Parathyroid adenoma (tissue), 2 donors: ENCODE results near the gene MTHFR.

Source experiments
- H2AFZ ChIP-seq: fragments of 300-600 bp; sonication (generic); one replicate; pipeline ENCODE4 v1.7.0; 2017; ENCODE audit warnings: antibody characterized with exemption, mild to moderate bottlenecking
- H3K27ac ChIP-seq: fragments of 300-600 bp; sonication (generic); one replicate; pipeline ENCODE4 v1.7.0; 2017
- H3K27me3 ChIP-seq: fragments of 300-600 bp; sonication (generic); one replicate; pipeline ENCODE4 v1.7.0; 2017; ENCODE audit warnings: low read length; ENCODE audit not compliant: control insufficient read depth, insufficient read depth
- H3K36me3 ChIP-seq: fragments of 300-600 bp; sonication (generic); one replicate; pipeline ENCODE4 v1.7.0; 2017; ENCODE audit warnings: low read length; ENCODE audit not compliant: control insufficient read depth, insufficient read depth
- H3K4me1 ChIP-seq: fragments of 300-600 bp; sonication (generic); one replicate; pipeline ENCODE4 v1.7.0; 2017; ENCODE audit warnings: control low read depth
- H3K4me2 ChIP-seq: fragments of 300-600 bp; sonication (generic); one replicate; pipeline ENCODE4 v1.7.0; 2017; ENCODE audit warnings: low read length
- H3K4me3 ChIP-seq: fragments of 300-600 bp; sonication (generic); one replicate; pipeline ENCODE4 v1.7.0; 2017; ENCODE audit warnings: low read depth, low read length
- H3K79me2 ChIP-seq: fragments of 300-600 bp; sonication (generic); one replicate; pipeline ENCODE4 v1.7.0; 2017; ENCODE audit warnings: control low read depth
- H3K9ac ChIP-seq: fragments of 300-600 bp; sonication (generic); one replicate; pipeline ENCODE4 v1.7.0; 2017; ENCODE audit warnings: mild to moderate bottlenecking
- H3K9me3 ChIP-seq: fragments of 300-600 bp; sonication (generic); one replicate; pipeline ENCODE4 v1.7.0; 2017; ENCODE audit warnings: low read length; ENCODE audit not compliant: control insufficient read depth
- TF ChIP-seq, protein P1 (sequence below): fragments of 300-600 bp; sonication (generic); IDR thresholded peaks from one replicate; pipeline ENCODE4 v1.7.0; 2017; ENCODE audit warnings: antibody characterized with exemption, mild to moderate bottlenecking
- donor health status: primary hyperparathyroidism.

The MTHFR gene

DNA sequence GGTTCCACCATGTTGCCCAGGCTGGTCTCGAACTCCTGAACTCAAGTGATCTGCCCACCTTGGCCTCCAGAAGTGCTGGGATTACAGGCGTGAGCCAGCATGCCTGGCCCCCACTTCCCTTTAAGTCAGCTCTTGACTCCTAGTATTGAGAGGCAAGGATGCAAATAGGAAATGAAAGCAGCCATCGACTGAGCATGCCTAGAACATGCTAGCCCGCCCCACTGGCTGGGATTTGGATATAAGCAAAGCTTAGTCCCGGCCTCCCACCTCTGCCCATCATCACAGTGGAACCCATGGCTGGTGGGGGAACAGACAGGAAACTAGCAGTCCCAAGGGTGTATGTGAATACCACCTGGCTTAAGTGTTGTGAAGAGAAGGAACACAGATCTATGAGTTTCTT lies 33.3 kb downstream of the MTHFR start:
- Histone ChIP-seq H3K4me2 (no peak overlapping the region), H3K79me2 (no peaks in the 10 kb centered on the region), H3K36me3 (no peaks in the 10 kb centered on the region), H3K27me3 (no peaks in the 10 kb centered on the region), H2AFZ (no peak overlapping the region), H3K4me3 (no peak overlapping the region), H3K27ac (no peak overlapping the region), H3K9me3 (no peaks in the 10 kb centered on the region), H3K9ac (no peak overlapping the region), H3K4me1 (no peaks in the 10 kb centered on the region)
- TF ChIP-seq, protein P1, sequence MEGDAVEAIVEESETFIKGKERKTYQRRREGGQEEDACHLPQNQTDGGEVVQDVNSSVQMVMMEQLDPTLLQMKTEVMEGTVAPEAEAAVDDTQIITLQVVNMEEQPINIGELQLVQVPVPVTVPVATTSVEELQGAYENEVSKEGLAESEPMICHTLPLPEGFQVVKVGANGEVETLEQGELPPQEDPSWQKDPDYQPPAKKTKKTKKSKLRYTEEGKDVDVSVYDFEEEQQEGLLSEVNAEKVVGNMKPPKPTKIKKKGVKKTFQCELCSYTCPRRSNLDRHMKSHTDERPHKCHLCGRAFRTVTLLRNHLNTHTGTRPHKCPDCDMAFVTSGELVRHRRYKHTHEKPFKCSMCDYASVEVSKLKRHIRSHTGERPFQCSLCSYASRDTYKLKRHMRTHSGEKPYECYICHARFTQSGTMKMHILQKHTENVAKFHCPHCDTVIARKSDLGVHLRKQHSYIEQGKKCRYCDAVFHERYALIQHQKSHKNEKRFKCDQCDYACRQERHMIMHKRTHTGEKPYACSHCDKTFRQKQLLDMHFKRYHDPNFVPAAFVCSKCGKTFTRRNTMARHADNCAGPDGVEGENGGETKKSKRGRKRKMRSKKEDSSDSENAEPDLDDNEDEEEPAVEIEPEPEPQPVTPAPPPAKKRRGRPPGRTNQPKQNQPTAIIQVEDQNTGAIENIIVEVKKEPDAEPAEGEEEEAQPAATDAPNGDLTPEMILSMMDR: no peak

DNA sequence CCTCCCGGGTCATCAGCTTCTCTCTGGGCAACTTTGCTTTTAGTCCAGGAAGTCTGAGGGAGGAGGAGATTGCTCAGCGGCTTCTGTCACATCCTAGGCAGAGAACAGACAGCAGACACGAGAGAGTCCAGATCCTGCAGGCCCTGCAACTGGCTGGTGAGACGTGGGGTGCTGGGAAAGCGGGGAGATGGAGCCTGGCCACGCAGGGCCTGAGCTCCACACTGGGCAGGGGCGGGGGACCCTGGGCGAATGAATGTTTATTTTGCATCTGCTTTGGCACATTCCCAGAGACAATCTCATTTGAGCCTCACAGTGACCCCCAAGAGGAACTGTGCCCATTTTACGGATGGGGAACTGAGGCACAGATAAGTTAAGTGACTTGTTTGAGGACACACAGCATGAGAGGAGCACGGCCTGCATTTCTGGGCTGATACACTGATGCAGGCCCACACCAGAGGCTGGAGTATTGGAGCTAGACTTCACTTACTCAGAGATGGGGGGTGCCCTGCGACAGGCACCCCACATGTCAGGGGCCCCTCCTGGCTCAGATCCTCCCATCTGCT lies 34.2 kb downstream of the MTHFR start:
- TF ChIP-seq, protein P1: no peak
- H3K4me3 ChIP-seq: no peak overlapping the region
- H3K4me1 ChIP-seq: no peaks in the 10 kb centered on the region
- H2AFZ ChIP-seq: no peak overlapping the region
- no peak overlapping the region for H3K4me2 ChIP-seq
- H3K36me3 ChIP-seq: no peaks in the 10 kb centered on the region
- H3K27me3 ChIP-seq: no peaks in the 10 kb centered on the region
- no peak overlapping the region for H3K9ac ChIP-seq
- no peaks in the 10 kb centered on the region for H3K79me2 ChIP-seq
- H3K27ac ChIP-seq: no peak overlapping the region
- no peaks in the 10 kb centered on the region for H3K9me3 ChIP-seq

DNA sequence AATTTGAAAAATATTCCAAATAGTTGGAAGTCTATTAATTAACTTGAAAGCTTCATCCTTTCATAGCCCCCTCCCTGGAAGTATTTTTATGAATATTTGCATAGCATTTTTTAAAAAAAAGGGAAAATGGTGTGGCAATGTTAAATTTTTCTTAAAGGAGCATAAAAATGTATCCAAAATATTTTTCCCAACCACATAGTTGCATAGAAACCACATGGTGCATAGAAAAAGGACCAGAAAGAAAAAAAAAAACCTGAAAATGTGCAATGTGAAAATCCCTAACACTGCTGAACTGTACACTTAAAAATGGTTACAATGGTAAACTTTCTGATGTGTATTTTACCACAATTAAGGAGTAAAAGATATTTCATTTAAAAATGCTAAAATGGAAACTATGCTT lies 35.8 kb downstream of the MTHFR start:
- no peak overlapping the region for H3K4me2 ChIP-seq
- no peaks in the 10 kb centered on the region for H3K36me3 ChIP-seq
- H3K4me1 ChIP-seq: no peaks in the 10 kb centered on the region
- H3K4me3 ChIP-seq: no peak overlapping the region
- H3K9ac ChIP-seq: no peak overlapping the region
- no peak overlapping the region for H3K27ac ChIP-seq
- no peak overlapping the region for H2AFZ ChIP-seq
- no peaks in the 10 kb centered on the region for H3K79me2 ChIP-seq
- H3K27me3 ChIP-seq: no peaks in the 10 kb centered on the region
- TF ChIP-seq, protein P1: no peak
- H3K9me3 ChIP-seq: no peaks in the 10 kb centered on the region

DNA sequence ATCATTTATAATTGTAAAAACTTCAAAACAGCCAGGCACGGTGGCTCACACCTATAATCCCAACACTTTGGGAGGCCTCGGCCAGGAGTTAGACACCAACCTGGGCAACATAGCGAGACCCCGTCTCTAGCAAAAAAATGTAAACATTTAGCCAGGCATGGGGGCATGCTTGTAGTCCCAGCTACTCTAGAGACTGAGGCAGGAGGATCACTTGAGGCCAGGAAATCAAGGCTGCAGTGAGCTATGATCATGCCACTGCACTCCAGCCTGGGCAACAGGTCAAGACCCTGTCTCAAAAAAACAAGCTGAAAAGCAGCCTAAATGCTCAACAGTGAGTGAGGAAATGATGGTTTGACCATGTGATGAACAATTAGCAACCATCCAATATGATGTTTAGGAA lies 36.5 kb downstream of the MTHFR start:
- no peak overlapping the region for H3K9ac ChIP-seq
- H3K79me2 ChIP-seq: no peaks in the 10 kb centered on the region
- H3K27me3 ChIP-seq: no peaks in the 10 kb centered on the region
- no peaks in the 10 kb centered on the region for H3K36me3 ChIP-seq
- no peaks in the 10 kb centered on the region for H3K4me1 ChIP-seq
- H3K27ac ChIP-seq: no peak overlapping the region
- no peak overlapping the region for H3K4me3 ChIP-seq
- TF ChIP-seq, protein P1: no peak
- no peaks in the 10 kb centered on the region for H3K9me3 ChIP-seq
- no peak overlapping the region for H3K4me2 ChIP-seq
- H2AFZ ChIP-seq: no peak overlapping the region

DNA sequence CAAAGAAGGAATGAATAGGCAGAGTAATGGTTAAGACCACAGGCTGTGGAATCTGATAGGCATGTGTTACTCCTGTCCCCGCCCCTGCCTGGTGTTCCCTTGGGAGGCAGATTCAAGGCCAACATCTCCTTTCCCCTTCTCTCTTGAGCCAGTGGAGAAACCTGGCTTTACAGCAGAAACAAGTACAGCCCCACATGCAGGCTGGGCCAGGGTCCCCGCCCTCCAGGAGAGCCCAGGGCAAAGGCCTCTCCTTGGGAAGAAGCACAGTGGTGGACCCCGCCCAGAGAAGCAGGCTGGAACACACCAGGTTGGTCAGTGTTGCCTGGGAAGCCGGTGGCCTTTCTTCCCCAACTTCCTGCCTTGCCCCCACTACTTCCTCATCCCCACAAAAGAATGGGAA lies 36.9 kb downstream of the MTHFR start:
- Histone ChIP-seq H3K9me3 (no peaks in the 10 kb centered on the region), H3K79me2 (no peaks in the 10 kb centered on the region), H3K4me2 (no peak overlapping the region), H2AFZ (no peak overlapping the region), H3K27me3 (no peaks in the 10 kb centered on the region), H3K4me3 (no peak overlapping the region), H3K36me3 (no peaks in the 10 kb centered on the region), H3K9ac (no peak overlapping the region), H3K4me1 (no peaks in the 10 kb centered on the region), H3K27ac (no peak overlapping the region)
- TF ChIP-seq, protein P1: no peak
